Measurements from ENCODE around the gene GARIN5B. TPM values are rescaled to one million over a fixed set of nuclear protein-coding genes. Genes with fewer than 3 reads are reported as not detected.

The GARIN5B gene
- total and polyA plus RNA-seq, 2 of the 4 experiments (the other 2 are of a cell fraction): not detected

GRCh38 chr19:55348317-55349034 is 14.6 kb downstream of the GARIN5B start:
- H3K9me1 ChIP-seq (ENCODE audit: insufficient read depth, low read length): no peaks in the 10 kb centered on the region
- H4K20me1 ChIP-seq (ENCODE audit: insufficient read depth, low read length): peaks cover 3% of the 10 kb centered on the region; the same call in 1 of the 2 replicates
- 50% methylated on average over 3 of the region's 22 CpGs; no CpG with 5 or more reads in 1 of the 2 experiments for WGBS, 2 experiments (ENCODE audit: extremely low coverage in 2 of 2, insufficient read length in 1 of 2)
- H2BK5ac ChIP-seq (ENCODE audit: low read depth, low read length, poor library complexity, severe bottlenecking): no peak overlapping the region
- POLR2A ChIA-PET (ENCODE audit: unreplicated experiment): no interaction called here
- peaks cover 20% of the 10 kb centered on the region for H3K27me3 ChIP-seq (ENCODE audit: control insufficient read depth, insufficient read depth, low read length)
- no peak overlapping the region for H2BK20ac ChIP-seq (ENCODE audit: low read depth, low read length)
- H3K27ac ChIP-seq (ENCODE audit: insufficient read depth, low read length): no peak overlapping the region
- no peak overlapping the region for H4K5ac ChIP-seq (ENCODE audit: low read depth, low read length)
- H2AK5ac ChIP-seq (ENCODE audit: low read depth, low read length): no peak overlapping the region
- no peak overlapping the region for H2AFZ ChIP-seq (replicated peaks; ENCODE audit: low read length, poor library complexity)
- no peak overlapping the region for H3K4me3 ChIP-seq (ENCODE audit: insufficient read depth, low read depth, low read length)
- dilution Hi-C loops (cut with HindIII; ENCODE audit: low sequenced_read_pairs, unreplicated experiment) (no loop called here), in situ Hi-C loops (cut with MboI; ENCODE audit: low sequenced_read_pairs) (no loop called here), intact Hi-C loops (cut with micrococcal nuclease) (no loop called here)
- H4K8ac ChIP-seq (ENCODE audit: low read depth in 2 of 2, low read length in 2 of 2): no peak overlapping the region
- H3K18ac ChIP-seq (ENCODE audit: low read depth, low read length): no peak overlapping the region
- peaks cover 14% of the 10 kb centered on the region; the same call in 1 of the 2 replicates for H3K36me3 ChIP-seq (ENCODE audit: control insufficient read depth, insufficient read depth, low read length)
- no peak overlapping the region for H2BK120ac ChIP-seq (ENCODE audit: low read depth, low read length)
- ATAC-seq (ENCODE audit: low read depth) (no peak), DNase-seq (no peak)
- H3K9ac ChIP-seq (ENCODE audit: low read depth, low read length): no peak overlapping the region
- H3K79me1 ChIP-seq (ENCODE audit: low read depth in 1 of 2, low read length in 2 of 2): no peaks in the 10 kb centered on the region
- H3K4me2 ChIP-seq (ENCODE audit: low read depth, low read length): no peak overlapping the region
- no peak overlapping the region for H3K23ac ChIP-seq (ENCODE audit: low read depth, low read length)
- H3K4ac ChIP-seq (ENCODE audit: low read depth, low read length): no peak overlapping the region
- peak overlapping the region; percentile 33 for H2AK9ac ChIP-seq (replicated peaks; ENCODE audit: low read depth, low read length, poor library complexity)
- no peak overlapping the region for H3K56ac ChIP-seq (ENCODE audit: extremely low read depth, insufficient read depth, low read length)
- H4K91ac ChIP-seq (ENCODE audit: insufficient read depth, low read depth, low read length): no peak overlapping the region
- TF ChIP-seq BHLHE40 (IDR thresholded peaks at IDR 0.05; ENCODE audit: low read depth, low read length) (no peak), RFX5 (IDR thresholded peaks at IDR 0.05; ENCODE audit: low read depth, low read length) (no peak), USF2 (IDR thresholded peaks at IDR 0.05; ENCODE audit: low read depth, low read length) (no peak)
- H3K4me1 ChIP-seq (ENCODE audit: control insufficient read depth, insufficient read depth, low read length): peaks cover 6% of the 10 kb centered on the region; the same call in 1 of the 2 replicates
- H3K9me3 ChIP-seq (ENCODE audit: control insufficient read depth, insufficient read depth, low read length): no peaks in the 10 kb centered on the region
- no peak overlapping the region for H2BK15ac ChIP-seq (ENCODE audit: low read depth, low read length)
- H3K14ac ChIP-seq (replicated peaks; ENCODE audit: low read depth, low read length): no peak overlapping the region
- CTCF ChIA-PET: interaction anchor here (0.5 kb wide), 1 partner anchor 162 kb away, joined by 7 read pairs; no protein-coding TSS in a partner anchor
- no TSS peak for BruUV-seq (replicated peaks)
